NT2/D1 (cell line): Measurements from ENCODE around the gene TBC1D32.

Source experiments
- SUZ12 ChIP-seq: IDR thresholded peaks from 2 replicates; pipeline ENCODE4 v1.6.1; 2011; ENCODE audit not compliant: insufficient read length, insufficient read depth; ENCODE audit errors: extremely low read depth
- YY1 ChIP-seq: IDR thresholded peaks from 2 replicates; pipeline ENCODE4 v1.6.1; 2011; ENCODE audit not compliant: insufficient read length, insufficient read depth
- ZNF274 ChIP-seq: IDR thresholded peaks from 2 replicates; pipeline ENCODE4 v1.6.1; 2011; ENCODE audit warnings: mild to moderate bottlenecking, low read depth, low read length

- TF ChIP-seq YY1 (no peak), SUZ12 (no peak), ZNF274 (no peak)
Measured at GRCh38 chr6:121263742-121264141, 70.5 kb downstream of the TBC1D32 start.
